ENCODE data around the gene STK17A. TPM values are rescaled to one million over a fixed set of nuclear protein-coding genes. Genes with fewer than 3 reads are reported as not detected.

STK17A gene
- total RNA-seq, 1 donor: 91.1 TPM

DNA sequence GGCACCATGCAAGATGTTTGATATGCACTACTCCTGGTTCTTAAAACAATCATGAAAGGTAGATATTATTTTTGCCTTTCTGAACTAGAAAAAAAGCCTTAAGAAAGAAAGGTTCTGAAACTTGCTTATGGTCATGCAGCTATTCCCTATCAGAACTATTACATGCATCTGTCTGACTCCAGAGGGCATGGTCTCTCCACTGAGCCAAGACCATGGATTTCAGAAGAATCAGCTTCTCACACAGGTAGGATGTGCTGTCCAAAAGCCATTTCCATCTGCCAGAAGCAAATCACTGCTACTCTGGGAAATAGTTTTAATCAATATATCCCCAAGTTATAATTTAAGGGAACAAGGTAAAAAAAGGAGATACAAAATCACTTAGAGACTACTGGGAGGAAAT lies 69.5 kb downstream of the STK17A start:
- no peak for DNase-seq (ENCODE audit: low read depth)
- TF ChIP-seq, protein P1, sequence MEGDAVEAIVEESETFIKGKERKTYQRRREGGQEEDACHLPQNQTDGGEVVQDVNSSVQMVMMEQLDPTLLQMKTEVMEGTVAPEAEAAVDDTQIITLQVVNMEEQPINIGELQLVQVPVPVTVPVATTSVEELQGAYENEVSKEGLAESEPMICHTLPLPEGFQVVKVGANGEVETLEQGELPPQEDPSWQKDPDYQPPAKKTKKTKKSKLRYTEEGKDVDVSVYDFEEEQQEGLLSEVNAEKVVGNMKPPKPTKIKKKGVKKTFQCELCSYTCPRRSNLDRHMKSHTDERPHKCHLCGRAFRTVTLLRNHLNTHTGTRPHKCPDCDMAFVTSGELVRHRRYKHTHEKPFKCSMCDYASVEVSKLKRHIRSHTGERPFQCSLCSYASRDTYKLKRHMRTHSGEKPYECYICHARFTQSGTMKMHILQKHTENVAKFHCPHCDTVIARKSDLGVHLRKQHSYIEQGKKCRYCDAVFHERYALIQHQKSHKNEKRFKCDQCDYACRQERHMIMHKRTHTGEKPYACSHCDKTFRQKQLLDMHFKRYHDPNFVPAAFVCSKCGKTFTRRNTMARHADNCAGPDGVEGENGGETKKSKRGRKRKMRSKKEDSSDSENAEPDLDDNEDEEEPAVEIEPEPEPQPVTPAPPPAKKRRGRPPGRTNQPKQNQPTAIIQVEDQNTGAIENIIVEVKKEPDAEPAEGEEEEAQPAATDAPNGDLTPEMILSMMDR (IDR thresholded peaks at IDR 0.05; ENCODE audit: insufficient read depth, low read depth, low read length): no peak
- H3K4me3 ChIP-seq (ENCODE audit: low read depth, low read length): no peak overlapping the region

DNA sequence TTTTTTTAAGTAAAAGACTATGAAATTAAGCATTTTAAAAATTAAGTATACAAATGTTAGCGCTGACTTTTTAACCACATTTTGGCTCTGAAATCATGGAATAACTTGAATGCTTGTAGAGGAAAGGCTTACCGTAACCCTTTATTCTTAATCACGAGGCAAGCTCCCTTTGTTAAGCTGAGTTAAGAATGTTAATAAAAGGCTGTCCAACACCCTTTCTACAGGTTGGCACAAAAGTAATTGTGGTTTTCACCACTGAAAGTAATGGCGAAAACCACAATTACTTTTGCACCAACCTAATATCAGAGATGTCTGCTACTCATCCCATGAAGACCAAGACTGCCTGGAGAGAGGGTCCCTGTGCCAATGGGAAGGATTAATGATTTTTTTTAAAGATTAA lies 70.6 kb downstream of the STK17A start:
- TF ChIP-seq, protein P1 (IDR thresholded peaks at IDR 0.05; ENCODE audit: insufficient read depth, low read depth, low read length): no peak
- DNase-seq (ENCODE audit: low read depth): no peak

DNA sequence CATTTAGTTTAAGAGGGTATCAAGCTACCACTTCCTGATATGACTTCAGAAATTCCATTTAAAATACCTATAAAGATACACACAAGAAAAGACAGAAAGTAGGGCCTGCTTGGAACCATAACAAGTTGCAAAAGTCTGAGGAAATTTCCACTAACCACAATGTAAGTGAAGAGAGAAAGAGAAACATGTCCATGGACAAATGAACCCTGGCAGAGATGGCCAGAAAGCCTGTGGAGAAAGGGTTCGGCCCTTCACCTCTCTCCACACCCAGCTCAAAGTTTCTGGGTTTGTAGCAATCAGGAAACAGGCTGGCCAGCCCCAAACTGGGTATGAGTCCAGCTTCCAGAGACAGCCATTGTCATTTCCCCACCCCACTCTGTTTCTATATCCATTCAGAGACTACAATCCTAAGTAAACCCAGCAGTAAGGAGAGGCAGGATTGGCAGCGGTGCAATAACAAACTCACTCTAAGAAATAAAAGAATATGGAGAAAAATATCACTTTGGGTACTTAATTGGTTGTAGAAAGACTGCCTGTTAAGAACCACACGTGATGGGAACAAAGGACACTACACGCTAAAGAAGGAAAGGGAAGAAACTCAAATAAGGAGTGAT lies 71.1 kb downstream of the STK17A start:
- TF ChIP-seq, protein P1 (IDR thresholded peaks at IDR 0.05; ENCODE audit: insufficient read depth, low read depth, low read length): no peak
- no peak overlapping the region for H3K4me3 ChIP-seq (ENCODE audit: low read depth, low read length)
- no peak for DNase-seq (ENCODE audit: low read depth)

More for the DNA sequence above, 70.6 kb downstream of the STK17A start:
- H3K4me3 ChIP-seq (ENCODE audit: low read depth, low read length): no peak overlapping the region

DNA sequence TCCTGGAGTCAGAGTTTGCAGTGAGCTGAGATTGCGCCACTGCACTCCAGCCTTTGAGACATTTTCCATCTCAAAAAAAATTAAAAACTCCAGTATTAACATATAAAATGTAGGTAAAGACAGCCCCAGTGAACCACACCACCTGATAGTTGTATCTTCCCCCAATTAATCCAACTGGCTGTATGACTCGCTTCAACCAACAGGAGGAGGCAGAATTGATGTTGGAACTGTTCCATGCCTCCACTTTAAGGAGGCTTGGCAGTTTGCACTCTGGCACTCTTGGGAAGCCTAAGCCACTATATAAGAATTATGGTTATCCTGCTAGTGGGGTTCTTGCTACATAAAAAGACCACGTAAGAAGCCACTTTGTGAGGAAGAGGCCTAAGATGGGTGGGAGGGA lies 72.7 kb downstream of the STK17A start:
- no peak overlapping the region for H3K4me3 ChIP-seq (ENCODE audit: low read depth, low read length)
- TF ChIP-seq, protein P1 (IDR thresholded peaks at IDR 0.05; ENCODE audit: insufficient read depth, low read depth, low read length): no peak
- no peak for DNase-seq (ENCODE audit: low read depth)

DNA sequence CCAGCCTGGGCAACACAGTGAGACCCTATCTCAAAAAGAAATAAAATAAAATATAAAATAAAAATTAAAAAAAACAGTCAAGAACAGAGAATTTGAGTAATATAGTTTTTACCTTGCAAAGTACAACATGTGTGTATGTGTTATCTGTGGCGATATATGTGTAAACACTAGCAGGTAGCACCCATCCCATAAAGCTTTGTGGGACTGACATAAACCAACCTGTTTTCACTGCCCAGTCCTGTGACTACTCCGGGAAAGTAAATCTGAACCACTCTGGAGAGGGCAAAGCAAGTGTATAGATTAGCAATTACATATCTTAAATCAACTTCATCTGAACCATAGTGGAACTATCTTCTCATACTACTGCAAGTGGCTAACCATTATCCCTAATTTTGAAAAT lies 74.1 kb downstream of the STK17A start:
- DNase-seq (ENCODE audit: low read depth): no peak
- H3K4me3 ChIP-seq (ENCODE audit: low read depth, low read length): no peak overlapping the region
- TF ChIP-seq, protein P1 (IDR thresholded peaks at IDR 0.05; ENCODE audit: insufficient read depth, low read depth, low read length): no peak

DNA sequence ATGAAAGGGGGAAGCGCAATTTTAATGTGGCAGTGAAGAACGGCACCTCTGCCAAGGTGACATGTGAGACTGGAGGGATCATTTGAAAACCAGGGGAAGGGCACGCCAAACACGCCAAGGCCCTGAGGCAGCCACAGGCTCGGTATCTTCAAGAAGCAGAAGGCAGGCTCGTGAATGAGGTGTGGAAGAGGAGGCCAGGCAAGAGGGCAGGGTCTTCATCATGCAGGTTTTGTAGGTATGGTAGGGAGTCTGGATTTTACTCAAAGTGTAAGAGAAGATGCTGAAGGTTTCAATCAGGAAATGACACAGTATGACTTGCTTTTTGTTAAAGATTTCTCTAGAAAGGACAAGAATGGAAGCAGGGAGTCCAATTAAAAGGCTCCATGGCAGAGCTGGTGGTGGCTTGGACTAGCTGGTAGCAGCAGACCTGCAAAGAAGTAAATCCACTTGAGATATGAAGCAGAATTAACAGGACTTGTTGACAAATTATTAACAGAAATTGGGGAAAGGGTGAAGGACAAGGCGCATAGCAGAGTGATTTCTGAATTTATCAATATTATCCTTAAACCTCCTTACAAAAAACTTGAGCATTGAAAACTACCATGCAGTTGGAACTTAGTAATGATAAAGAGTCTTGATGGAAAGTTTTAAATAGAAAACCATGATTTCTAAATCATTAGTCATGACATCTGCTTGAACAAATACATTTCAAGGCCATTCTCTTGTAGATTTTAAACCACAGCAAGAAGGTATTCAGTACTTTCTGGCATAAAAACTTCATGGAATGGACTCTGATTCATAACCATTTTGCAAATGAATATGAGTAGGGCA lies 76.0 kb downstream of the STK17A start:
- TF ChIP-seq, protein P1 (IDR thresholded peaks at IDR 0.05; ENCODE audit: insufficient read depth, low read depth, low read length): no peak
- no peak overlapping the region for H3K4me3 ChIP-seq (ENCODE audit: low read depth, low read length)
- DNase-seq (ENCODE audit: low read depth): peak; percentile 64

All from fibroblast of villous mesenchyme (primary cell).